ENCODE data around the gene USHBP1.

DNA sequence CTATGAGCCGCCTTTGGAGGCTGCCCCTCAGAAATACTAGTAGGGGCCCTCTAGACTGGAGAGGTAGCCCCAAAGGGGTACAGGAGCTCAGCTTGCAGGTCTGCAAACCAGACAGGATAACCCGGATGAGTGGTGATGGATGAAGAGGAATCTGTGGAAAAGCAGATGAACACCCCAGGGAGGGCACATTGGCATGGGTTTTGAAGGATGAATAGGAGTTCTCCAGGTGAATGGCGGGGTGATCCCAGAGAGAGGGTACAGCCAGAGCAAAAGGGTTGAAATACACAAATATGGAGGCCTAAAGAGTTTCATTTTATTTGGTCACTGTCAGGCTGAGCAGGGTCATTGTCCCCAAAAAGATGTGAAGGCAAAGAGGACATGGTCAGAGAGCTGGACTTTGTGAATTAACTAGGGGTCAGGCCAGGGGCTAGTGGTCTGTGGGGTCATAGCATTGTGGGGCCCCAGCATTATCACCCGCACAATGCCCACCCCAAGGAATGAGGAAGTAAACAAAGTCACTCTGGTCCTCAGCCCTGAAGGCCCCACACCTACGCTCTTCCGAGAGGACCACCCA, 23.6 kb downstream of the USHBP1 start:
- TF ChIP-seq, protein P1, sequence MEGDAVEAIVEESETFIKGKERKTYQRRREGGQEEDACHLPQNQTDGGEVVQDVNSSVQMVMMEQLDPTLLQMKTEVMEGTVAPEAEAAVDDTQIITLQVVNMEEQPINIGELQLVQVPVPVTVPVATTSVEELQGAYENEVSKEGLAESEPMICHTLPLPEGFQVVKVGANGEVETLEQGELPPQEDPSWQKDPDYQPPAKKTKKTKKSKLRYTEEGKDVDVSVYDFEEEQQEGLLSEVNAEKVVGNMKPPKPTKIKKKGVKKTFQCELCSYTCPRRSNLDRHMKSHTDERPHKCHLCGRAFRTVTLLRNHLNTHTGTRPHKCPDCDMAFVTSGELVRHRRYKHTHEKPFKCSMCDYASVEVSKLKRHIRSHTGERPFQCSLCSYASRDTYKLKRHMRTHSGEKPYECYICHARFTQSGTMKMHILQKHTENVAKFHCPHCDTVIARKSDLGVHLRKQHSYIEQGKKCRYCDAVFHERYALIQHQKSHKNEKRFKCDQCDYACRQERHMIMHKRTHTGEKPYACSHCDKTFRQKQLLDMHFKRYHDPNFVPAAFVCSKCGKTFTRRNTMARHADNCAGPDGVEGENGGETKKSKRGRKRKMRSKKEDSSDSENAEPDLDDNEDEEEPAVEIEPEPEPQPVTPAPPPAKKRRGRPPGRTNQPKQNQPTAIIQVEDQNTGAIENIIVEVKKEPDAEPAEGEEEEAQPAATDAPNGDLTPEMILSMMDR (IDR thresholded peaks at IDR 0.05; ENCODE audit: low read length) = no peak
- TF ChIP-seq EZH2 (optimal IDR thresholded peaks at IDR 0.05; ENCODE audit: low read depth, low read length) = no peak
